22Rv1 (cell line): Measurements from ENCODE around the gene TPRA1.

Experiments
- ZFX ChIP-seq: fragments of 450-650 bp; IDR thresholded peaks from 2 replicates; pipeline ENCODE4 v1.6.1; 2017; ENCODE audit warnings: antibody characterized with exemption, borderline replicate concordance
- TF ChIP-seq, protein P1 (sequence below): fragments of 450-650 bp; IDR thresholded peaks from 2 replicates; pipeline ENCODE4 v1.5.1; 2017; ENCODE audit warnings: mild to moderate bottlenecking

DNA sequence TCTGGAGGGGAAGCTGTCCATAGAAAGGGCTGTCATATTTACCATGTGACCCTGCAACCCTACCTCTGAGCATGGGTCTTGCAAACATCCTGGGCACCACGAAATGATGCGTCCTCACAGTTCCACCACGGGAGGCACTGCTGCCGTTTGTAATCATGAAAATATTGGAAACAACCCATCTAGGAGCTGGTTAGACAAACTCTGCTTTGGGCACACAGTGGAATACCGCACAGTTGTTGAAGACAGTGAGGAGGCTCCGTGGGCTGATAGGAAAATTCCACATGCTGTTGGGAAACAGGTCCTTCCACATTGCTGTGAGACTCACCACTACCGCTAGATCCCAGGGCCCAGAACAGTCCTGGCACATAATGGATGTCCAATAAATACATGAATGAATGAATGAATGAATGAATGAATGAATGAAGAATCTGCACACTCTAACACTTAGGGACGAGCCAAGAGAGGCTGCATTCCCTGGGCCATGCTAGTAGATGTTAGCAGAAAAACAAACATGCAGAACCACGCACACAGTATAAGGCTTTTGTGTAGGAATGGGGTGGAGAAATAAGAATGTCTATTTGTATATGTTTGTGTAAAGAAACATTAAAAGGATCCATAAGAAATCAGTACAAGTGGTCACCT is 40.6 kb downstream of the TPRA1 start:
- TF ChIP-seq, protein P1, sequence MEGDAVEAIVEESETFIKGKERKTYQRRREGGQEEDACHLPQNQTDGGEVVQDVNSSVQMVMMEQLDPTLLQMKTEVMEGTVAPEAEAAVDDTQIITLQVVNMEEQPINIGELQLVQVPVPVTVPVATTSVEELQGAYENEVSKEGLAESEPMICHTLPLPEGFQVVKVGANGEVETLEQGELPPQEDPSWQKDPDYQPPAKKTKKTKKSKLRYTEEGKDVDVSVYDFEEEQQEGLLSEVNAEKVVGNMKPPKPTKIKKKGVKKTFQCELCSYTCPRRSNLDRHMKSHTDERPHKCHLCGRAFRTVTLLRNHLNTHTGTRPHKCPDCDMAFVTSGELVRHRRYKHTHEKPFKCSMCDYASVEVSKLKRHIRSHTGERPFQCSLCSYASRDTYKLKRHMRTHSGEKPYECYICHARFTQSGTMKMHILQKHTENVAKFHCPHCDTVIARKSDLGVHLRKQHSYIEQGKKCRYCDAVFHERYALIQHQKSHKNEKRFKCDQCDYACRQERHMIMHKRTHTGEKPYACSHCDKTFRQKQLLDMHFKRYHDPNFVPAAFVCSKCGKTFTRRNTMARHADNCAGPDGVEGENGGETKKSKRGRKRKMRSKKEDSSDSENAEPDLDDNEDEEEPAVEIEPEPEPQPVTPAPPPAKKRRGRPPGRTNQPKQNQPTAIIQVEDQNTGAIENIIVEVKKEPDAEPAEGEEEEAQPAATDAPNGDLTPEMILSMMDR = 0 out of 2 replicates have a peak, but pooled peaks have one; percentile 17
- no peak for TF ChIP-seq ZFX
